ENCODE results near the gene FIG4.
"Not testable (repeated sequence)": the region's sequence is repeated elsewhere in the genome, so short reads cannot be mapped to it uniquely, and the experiment has no call there.

Gene FIG4

DNA sequence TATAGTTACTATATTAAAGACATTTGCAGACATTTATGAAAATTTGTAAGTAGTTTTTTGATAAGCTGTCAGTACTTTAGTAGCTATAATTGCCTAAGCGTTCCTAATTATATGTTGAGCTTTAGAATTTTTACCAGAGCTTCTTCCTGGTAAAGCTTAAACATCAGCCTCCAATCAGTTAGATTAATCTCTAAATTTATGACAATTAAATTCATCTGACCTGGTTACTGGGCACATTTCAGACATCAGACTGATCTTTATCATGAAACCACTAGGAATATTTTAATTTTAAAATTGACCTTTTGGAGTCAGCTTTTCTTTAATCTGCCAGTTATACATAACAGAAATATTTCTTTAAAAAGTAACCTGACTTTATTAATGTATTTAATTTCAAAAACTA is 23.5 kb downstream of the FIG4 start:
- no peak for TF ChIP-seq JUND (IDR thresholded peaks at IDR 0.05; ENCODE audit: low read depth)
- DNase-seq (ENCODE audit: low read depth in 1 of 2, low spot score in 1 of 2), result no peak
- in situ Hi-C loops (cut with HindIII; ENCODE audit: low pct_unique_long_range_greater_than_20kb, low sequenced_read_pairs), result no loop called here

- DNase-seq (ENCODE audit: low read depth in 1 of 2, low spot score in 1 of 2), result no peak
- no peak for TF ChIP-seq JUND (IDR thresholded peaks at IDR 0.05; ENCODE audit: low read depth)
- in situ Hi-C loops (cut with HindIII; ENCODE audit: low pct_unique_long_range_greater_than_20kb, low sequenced_read_pairs), result no loop called here
Measured at GRCh38 chr6:109715616-109716015, 24.5 kb downstream of the FIG4 start.

- in situ Hi-C loops (cut with HindIII; ENCODE audit: low pct_unique_long_range_greater_than_20kb, low sequenced_read_pairs), result no loop called here
- no peak for TF ChIP-seq JUND (IDR thresholded peaks at IDR 0.05; ENCODE audit: low read depth)
- no peak for DNase-seq (ENCODE audit: low read depth in 1 of 2, low spot score in 1 of 2)
Measured at GRCh38 chr6:109717971-109718370, 26.9 kb downstream of the FIG4 start.

- no peak for TF ChIP-seq JUND (IDR thresholded peaks at IDR 0.05; ENCODE audit: low read depth)
- in situ Hi-C loops (cut with HindIII; ENCODE audit: low pct_unique_long_range_greater_than_20kb, low sequenced_read_pairs), result no loop called here
Measured at GRCh38 chr6:109718991-109719390, 27.9 kb downstream of the FIG4 start.

GRCh38 chr6:109720311-109720710 is 29.2 kb downstream of the FIG4 start:
- DNase-seq (ENCODE audit: low read depth in 1 of 2, low spot score in 1 of 2), result no peak
- in situ Hi-C loops (cut with HindIII; ENCODE audit: low pct_unique_long_range_greater_than_20kb, low sequenced_read_pairs), result no loop called here
- no peak for TF ChIP-seq JUND (IDR thresholded peaks at IDR 0.05; ENCODE audit: low read depth)

More at GRCh38 chr6:109718991-109719390, 27.9 kb downstream of the FIG4 start:
- DNase-seq (ENCODE audit: low read depth in 1 of 2, low spot score in 1 of 2), result no peak

GRCh38 chr6:109722011-109722410 is 30.9 kb downstream of the FIG4 start:
- in situ Hi-C loops (cut with HindIII; ENCODE audit: low pct_unique_long_range_greater_than_20kb, low sequenced_read_pairs), result no loop called here
- no peak for DNase-seq (ENCODE audit: low read depth in 1 of 2, low spot score in 1 of 2)
- TF ChIP-seq JUND (IDR thresholded peaks at IDR 0.05; ENCODE audit: low read depth), result no peak

- in situ Hi-C loops (cut with HindIII; ENCODE audit: low pct_unique_long_range_greater_than_20kb, low sequenced_read_pairs), result no loop called here
- no peak for DNase-seq (ENCODE audit: low read depth in 1 of 2, low spot score in 1 of 2)
- no peak for TF ChIP-seq JUND (IDR thresholded peaks at IDR 0.05; ENCODE audit: low read depth)
Measured at GRCh38 chr6:109722564-109723254, 31.6 kb downstream of the FIG4 start.

DNA sequence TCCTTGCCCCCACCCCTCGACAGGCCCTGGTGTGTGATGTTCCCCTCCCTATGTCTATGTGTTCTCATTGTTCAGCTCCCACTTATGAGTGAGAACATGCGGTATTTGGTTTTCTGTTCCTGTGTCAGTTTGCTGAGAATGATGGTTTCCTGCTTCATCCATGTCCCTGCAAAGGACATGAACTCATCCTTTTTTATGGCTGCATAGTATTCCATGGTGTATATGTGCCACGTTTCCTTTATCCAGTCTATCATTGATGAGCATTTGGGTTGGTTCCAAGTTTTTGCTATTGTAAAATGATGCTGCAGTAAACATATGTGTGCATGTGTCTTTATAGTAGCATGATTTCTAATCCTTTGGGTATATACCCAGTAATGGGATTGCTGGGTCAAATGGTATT is 34.2 kb downstream of the FIG4 start:
- DNase-seq (ENCODE audit: low read depth in 1 of 2, low spot score in 1 of 2); in situ Hi-C loops (cut with HindIII; ENCODE audit: low pct_unique_long_range_greater_than_20kb, low sequenced_read_pairs): not testable (repeated sequence)

DNA sequence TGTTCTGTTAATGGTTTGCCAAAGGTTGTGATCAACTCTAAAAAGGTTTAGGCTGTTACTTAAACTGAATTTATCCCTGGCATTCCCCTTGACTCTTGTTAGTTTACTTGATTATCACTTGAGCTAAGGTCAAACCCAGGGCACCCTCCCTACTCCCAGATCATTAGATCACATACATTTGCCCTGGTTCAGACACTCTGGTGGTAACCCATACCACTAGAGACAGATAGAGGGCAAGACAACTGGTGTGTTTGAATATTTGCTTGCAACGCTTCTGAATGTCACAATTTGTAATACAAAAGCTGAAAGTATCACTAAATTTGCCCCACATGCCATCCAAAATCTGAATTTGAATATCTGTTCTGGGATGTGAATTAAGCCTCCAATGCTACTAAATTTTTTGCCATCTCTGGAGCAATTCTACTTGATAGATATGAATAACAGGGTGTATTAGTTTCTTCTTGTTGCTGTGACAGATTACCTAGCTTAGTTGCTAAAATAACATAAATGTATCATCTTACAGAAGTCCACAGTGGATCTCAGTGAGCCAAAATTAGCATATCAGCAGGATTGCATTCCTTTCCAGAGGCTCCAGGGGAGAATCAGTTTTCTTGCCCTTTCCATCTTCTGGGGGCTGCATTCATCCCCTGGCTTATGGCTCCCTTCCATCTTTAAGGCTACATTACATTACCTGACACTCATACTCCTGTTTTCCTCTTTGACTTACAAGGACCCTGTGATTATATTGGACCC is 45.4 kb downstream of the FIG4 start:
- TF ChIP-seq JUND (IDR thresholded peaks at IDR 0.05; ENCODE audit: low read depth), result no peak
- no peak for DNase-seq (ENCODE audit: low read depth in 1 of 2, low spot score in 1 of 2)

DNA sequence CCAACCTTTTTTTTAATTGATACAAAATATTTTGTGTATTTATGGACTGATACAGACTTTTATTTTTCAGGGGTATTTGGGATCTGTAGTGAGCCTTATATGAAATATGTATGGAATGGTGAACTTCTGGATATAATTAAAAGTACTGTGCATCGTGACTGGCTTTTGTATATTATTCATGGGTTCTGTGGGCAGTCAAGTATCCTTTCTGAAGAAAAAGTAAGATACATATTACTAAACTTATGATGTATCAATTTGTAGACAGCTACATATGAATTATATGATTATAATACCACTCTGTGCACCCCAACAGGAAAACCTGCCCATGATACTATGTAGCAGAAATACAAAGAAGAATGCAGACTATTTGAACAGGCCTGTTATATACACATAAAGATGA is 47.2 kb downstream of the FIG4 start:
- no peak for DNase-seq (ENCODE audit: low read depth in 1 of 2, low spot score in 1 of 2)
- in situ Hi-C loops (cut with HindIII; ENCODE audit: low pct_unique_long_range_greater_than_20kb, low sequenced_read_pairs), result no loop called here
- no peak for TF ChIP-seq JUND (IDR thresholded peaks at IDR 0.05; ENCODE audit: low read depth)

More for the DNA sequence above, 45.4 kb downstream of the FIG4 start:
- in situ Hi-C loops (cut with HindIII; ENCODE audit: low pct_unique_long_range_greater_than_20kb, low sequenced_read_pairs), result no loop called here

- in situ Hi-C loops (cut with HindIII; ENCODE audit: low pct_unique_long_range_greater_than_20kb, low sequenced_read_pairs), result no loop called here
- no peak for TF ChIP-seq JUND (IDR thresholded peaks at IDR 0.05; ENCODE audit: low read depth)
- DNase-seq (ENCODE audit: low read depth in 1 of 2, low spot score in 1 of 2), result no peak
Measured at GRCh38 chr6:109738667-109739066, 47.6 kb downstream of the FIG4 start.

GRCh38 chr6:109739686-109740085 is 48.6 kb downstream of the FIG4 start:
- no peak for DNase-seq (ENCODE audit: low read depth in 1 of 2, low spot score in 1 of 2)
- in situ Hi-C loops (cut with HindIII; ENCODE audit: low pct_unique_long_range_greater_than_20kb, low sequenced_read_pairs), result no loop called here
- no peak for TF ChIP-seq JUND (IDR thresholded peaks at IDR 0.05; ENCODE audit: low read depth)

- TF ChIP-seq JUND (IDR thresholded peaks at IDR 0.05; ENCODE audit: low read depth), result no peak
- no peak for DNase-seq (ENCODE audit: low read depth in 1 of 2, low spot score in 1 of 2)
- in situ Hi-C loops (cut with HindIII; ENCODE audit: low pct_unique_long_range_greater_than_20kb, low sequenced_read_pairs), result no loop called here
Measured at GRCh38 chr6:109740787-109741186, 49.7 kb downstream of the FIG4 start.

All from T47D (cell line).